Middle frontal gyrus (tissue), 1 donor: Measurements from ENCODE around the gene SYS1.

Experiments
- DNase-seq: peaks from one replicate; pipeline ENCODE4 v3.0.0-alpha.2; 2015; ENCODE audit warnings: low spot score; ENCODE audit errors: extremely low spot score

SYS1 gene

GRCh38 chr20:45355209-45356084, 7.5 kb upstream of the SYS1 start:
- DNase-seq, result no peak

DNA sequence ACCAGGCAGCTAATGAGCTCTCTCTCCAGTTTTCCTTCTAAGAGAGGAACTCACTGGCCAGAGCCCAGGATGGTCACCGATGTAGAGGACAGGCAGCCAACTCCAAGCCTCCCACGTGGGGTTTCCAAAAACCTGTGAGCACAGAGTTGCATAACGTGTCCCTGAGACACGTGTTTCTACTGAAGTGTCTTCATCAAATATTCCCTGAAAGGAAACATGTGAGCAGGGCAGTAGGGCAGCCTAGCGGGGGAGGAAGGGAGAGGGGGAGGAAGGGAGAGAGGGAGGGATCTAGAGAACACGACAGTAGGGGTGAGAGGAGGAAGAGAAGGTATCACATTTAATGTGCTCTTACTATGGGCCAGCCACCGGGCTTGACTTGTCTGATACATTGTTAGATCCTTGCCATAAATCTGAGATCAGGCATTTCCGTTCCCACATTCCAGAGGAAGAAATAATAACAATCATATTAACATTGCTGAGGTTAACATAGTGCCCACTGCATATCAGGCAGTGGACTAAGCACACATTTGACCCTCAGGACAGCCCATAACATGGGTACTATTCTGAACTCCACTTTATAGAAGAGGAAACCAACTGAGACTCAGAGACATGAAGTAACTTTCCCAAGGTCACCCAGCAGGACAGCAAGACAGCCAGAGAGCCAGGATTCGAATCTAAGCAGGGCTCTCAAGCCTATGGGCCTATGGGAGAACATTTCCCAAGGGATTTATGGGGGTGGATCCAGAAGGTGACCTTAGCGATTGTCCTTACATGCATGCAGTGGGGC, 4.5 kb upstream of the SYS1 start:
- DNase-seq, result peak; percentile 58

DNA sequence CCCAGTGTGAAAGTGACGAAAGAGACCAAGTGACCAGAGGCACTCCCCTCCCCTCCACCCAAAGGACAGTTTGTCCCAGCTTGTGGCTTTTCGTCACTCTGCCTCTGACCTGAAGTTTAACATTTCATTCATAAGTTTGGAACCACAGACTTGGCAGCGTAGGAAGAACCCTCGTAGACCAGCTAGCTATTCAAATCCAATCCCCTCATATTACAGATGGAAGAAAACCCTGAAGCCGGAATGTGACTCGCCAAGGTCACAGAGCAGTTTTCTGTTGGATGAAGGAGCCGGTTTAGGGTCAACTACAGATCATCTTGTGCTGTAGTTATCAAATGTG, 3.9 kb upstream of the SYS1 start:
- DNase-seq, result no peak

GRCh38 chr20:45359406-45360148, 3.4 kb upstream of the SYS1 start:
- DNase-seq, result no peak

DNA sequence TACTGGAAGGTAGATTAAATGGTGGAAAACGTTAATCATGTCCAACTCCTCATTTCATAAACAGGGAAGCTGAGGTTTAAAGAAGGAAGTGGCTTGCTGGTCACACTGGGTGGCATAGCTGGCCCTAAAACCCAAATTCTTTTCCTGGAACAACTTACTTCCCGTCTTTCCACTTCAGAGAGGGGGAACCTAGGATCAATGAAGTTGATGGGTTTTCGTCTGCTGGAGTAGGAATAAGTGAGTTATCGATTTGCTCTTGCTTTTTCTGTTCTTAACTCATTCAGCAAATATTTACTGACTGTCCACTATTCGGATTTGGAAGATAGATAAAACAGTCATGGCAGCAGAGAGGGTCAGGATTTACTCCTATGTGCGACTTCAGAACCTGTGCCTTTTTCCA, 1.2 kb upstream of the SYS1 start:
- DNase-seq, result no peak

GRCh38 chr20:45363611-45364492, 896 bp downstream of the SYS1 start:
- no peak for DNase-seq

GRCh38 chr20:45365444-45365970, 2.6 kb downstream of the SYS1 start:
- no peak for DNase-seq

DNA sequence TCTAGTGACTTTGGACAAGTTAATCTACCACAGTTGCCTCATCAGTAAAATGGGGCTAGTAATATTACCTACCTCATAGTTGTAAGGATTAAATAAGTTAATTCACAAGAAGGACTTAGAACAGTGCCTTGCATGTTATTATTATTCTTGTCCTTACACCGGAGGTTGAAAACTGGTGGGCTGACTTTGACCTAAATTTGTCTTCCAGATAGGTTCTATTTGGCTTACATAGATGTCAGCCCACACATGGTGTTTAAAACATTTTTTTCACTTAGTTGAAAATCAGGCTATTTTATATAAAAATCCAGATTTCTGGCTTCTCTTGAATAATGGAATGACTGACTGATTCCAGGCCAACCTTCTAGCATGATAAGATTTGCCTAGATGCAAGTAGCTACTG, 3.2 kb downstream of the SYS1 start:
- no peak for DNase-seq

DNA sequence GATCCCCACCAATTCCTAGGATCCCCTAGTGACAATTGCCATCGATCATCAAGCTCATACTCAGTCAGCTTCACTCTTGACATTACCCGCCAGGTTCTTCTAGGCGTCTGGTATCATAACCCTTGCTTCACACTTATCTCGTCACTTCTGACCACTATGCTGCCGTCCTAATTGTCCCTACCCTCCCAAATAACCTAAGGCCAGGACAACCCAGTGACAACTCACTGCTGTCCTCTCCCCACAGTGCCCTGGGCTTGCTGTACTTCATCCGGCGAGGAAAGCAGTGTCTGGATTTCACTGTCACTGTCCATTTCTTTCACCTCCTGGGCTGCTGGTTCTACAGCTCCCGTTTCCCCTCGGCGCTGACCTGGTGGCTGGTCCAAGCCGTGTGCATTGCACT, 3.7 kb downstream of the SYS1 start:
- no peak for DNase-seq

- DNase-seq, result no peak
Observed at GRCh38 chr20:45367126-45367525, 4.2 kb downstream of the SYS1 start.

DNA sequence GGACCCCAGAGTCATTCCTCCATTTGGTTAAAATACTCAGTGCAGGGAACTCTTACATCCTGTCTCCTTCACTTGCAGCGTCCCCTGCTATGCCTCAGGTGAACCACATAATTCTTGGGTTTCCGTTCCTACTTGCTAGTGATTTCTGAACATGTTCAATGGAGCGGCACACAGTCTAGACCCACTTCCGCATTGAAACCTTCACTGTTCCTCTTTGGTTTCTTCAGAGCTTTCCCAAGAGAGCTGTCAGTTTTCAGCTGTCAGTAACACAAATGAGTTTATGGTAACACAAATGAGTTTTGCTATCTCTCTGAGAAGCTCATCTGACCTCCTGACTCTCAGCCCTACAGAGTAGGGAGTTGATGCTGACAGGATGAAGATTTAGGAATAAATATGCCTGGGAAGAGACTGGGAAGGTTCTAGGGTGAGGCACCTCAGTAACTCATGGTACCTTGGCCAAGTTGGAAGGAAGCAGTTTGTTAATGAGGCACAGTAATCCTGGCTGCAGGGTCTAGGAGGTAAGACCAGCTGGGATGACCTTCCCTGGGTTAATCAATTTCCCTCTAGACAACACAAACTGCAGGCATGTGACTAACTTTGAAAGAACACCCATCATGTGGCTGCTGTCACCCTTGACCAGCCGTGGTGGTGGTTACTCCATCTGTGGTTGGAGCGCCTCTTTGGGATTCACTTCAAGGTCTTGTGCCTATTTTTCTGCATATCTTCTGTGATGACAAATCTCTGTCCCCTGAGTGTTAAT, 5.4 kb downstream of the SYS1 start:
- no peak for DNase-seq

- no peak for DNase-seq
Observed at GRCh38 chr20:45370571-45371160, 7.7 kb downstream of the SYS1 start.

DNA sequence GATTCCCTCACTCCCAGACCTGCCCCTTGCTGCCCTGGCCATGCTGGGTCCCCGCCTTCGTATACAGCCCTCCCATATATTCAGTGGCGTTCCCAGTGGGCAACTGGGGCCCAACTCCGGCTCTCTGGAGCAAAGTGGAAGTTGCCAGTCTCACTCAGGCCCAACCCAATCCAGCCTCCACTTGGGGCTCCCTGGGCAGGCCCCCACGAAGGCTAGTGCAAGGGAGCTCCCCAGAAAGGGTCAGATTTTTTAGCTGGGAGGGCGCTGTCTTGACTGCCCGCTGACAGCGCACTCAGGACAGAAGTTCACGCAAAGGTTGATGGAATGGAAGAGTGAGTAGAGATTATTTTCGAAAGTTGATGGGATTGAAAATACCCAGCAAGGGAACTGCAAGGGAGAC, 9.3 kb downstream of the SYS1 start:
- no peak for DNase-seq

DNA sequence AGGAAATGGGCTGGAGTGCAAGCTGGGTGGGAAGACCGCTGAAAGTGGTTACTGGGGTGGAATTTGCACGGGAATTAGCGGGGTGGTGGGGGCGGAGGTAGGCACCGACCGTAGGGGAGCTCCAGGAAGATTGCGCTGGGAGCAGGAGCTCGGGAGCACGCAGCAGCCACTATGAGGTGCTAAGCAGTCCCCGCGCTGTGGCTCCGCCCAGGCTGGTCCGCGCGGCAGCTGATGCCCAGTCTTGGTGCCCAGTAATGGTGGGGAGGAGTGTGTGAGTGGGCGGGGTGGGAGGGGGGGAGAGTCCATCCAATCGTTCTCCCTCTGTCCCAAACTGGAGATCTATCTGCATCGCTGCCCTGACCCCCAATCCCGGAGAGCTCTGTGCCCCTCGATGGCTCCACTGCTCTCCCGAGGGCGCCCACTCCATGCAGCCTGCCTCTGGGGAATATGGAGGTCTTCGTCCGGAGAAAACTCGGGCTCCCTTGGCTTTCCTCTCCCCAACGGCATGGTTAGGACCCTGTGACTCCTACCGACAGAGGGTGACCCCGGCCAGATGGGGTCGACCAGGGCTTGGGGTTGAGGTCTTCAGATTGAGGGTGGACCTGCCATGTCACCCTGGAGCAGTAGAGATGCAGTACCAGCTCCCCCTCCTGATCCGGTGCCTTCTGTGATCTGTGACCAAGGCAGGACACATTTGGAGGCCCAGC, 9.8 kb downstream of the SYS1 start:
- DNase-seq, result no peak

GRCh38 chr20:45373353-45374100, 10.6 kb downstream of the SYS1 start:
- peak; percentile 75 for DNase-seq

DNA sequence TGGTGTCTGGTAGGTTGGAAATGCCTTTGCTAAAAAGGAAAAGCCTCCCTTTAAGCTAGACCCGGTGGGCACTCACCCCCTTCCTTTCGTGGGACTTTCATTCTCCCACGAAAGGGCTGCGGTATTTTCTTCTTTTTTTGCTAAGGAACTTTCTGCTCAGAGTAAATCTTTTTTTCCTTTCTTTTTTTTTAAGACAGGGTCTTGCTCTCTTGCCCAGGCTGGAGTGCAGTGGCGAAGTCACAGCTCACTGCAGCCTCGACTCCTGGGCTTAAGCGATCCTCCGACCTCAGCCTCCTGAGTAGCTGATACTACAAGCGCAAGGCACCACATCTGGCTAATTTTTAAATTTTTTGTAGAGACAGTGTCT, 11.1 kb downstream of the SYS1 start:
- no peak for DNase-seq

GRCh38 chr20:45374966-45375365, 12.0 kb downstream of the SYS1 start:
- DNase-seq, result no peak

- DNase-seq, result no peak
Observed at GRCh38 chr20:45377269-45377668, 14.3 kb downstream of the SYS1 start.
